ENCODE data around the gene TMX4. TPM values are rescaled to one million over a fixed set of nuclear protein-coding genes. Genes with fewer than 3 reads are reported as not detected.

Gene TMX4
- total RNA-seq, 4 donors from 2014 or later: 23.6 to 32.9 (median 28.1) TPM

DNA sequence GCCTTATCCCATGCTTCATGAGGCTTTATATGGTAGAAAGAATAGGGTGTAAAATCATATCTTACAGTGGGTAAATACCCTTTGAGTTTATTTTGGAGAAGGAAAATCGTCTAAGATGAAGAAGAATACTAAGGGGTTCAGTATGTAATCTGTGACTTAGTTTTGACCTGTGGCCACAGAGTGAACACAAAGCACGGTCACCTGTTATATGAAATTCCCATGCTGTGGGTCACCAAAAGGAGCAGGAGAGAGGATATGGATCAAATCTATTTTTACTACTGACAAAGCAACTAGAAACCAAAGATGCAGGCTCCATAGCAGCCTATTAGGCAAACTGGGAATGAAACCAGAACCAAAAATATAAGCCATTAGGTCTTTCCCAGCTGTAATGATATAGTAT is 75.7 kb downstream of the TMX4 start:
- TF ChIP-seq, protein P1, sequence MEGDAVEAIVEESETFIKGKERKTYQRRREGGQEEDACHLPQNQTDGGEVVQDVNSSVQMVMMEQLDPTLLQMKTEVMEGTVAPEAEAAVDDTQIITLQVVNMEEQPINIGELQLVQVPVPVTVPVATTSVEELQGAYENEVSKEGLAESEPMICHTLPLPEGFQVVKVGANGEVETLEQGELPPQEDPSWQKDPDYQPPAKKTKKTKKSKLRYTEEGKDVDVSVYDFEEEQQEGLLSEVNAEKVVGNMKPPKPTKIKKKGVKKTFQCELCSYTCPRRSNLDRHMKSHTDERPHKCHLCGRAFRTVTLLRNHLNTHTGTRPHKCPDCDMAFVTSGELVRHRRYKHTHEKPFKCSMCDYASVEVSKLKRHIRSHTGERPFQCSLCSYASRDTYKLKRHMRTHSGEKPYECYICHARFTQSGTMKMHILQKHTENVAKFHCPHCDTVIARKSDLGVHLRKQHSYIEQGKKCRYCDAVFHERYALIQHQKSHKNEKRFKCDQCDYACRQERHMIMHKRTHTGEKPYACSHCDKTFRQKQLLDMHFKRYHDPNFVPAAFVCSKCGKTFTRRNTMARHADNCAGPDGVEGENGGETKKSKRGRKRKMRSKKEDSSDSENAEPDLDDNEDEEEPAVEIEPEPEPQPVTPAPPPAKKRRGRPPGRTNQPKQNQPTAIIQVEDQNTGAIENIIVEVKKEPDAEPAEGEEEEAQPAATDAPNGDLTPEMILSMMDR (IDR thresholded peaks at IDR 0.05): no peak
- no peak for TF ChIP-seq POLR2AphosphoS5 (IDR thresholded peaks at IDR 0.05)
- no peak for TF ChIP-seq EP300 (IDR thresholded peaks at IDR 0.05; ENCODE audit: low read depth)
- TF ChIP-seq POLR2A (IDR thresholded peaks at IDR 0.05): no peak
- Histone ChIP-seq H3K4me3 (no peak overlapping the region), H3K27ac (no peak overlapping the region), H3K36me3 (no peaks in the 10 kb centered on the region), H3K4me1 (no peaks in the 10 kb centered on the region), H3K27me3 (no peaks in the 10 kb centered on the region), H3K9me3 (no peaks in the 10 kb centered on the region)
- in situ Hi-C loops (cut with MboI; ENCODE audit: low pct_ligation_motif_present in 1 of 4, low pct_unique_long_range_greater_than_20kb in 1 of 4, low sequenced_read_pairs in 3 of 4) (loop anchor here in 1 of 4 donors (25.0 kb wide), 1 partner anchor 768 kb away; no protein-coding TSS in a partner anchor), intact Hi-C loops (cut with DNase I; ENCODE audit: low total_unique reads) (no loop called here)
- 23 to 30% methylated on average over 2 of the region's 2 CpGs for WGBS, 2 donors (ENCODE audit: low coverage in 1 of 2)
- no peak for DNase-seq

DNA sequence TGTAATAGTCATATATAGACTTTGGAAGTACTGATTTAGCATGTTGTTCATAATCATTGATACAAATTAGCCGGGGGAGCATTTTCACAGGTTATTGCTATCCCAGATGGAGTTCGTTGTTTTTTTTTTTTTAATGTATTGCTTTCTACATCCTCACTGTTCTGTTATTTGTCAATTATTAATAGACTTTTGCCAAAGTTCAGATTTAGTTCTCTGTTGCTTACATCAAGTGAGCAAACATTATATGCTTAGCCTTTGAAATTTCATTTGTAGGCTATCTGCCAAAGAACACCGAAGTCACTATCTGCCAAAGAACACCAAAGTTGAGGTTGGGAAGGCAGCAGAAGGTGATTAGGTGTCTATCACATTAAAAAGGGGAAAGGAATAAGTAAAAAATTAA is 79.2 kb downstream of the TMX4 start, which contains the start of gene HAO1:
Gene HAO1 (minus strand): TSS at position 118 of the 400 bp plus-strand sequence. CDS start 36 bp downstream, at position 82.
- Histone ChIP-seq H3K27me3 (no peaks in the 10 kb centered on the region), H3K27ac (no peak within 1 kb of the TSS), H3K36me3 (no peaks in the 10 kb centered on the region), H3K4me3 (no peak within 1 kb of the TSS), H3K4me1 (peaks cover 0 to 4% (median 2%) of the 10 kb centered on the region in 4 donors), H3K9me3 (no peaks in the 10 kb centered on the region)
- intact Hi-C loops (cut with DNase I; ENCODE audit: low total_unique reads) (no loop called here), in situ Hi-C loops (cut with MboI; ENCODE audit: low pct_ligation_motif_present in 1 of 4, low pct_unique_long_range_greater_than_20kb in 1 of 4, low sequenced_read_pairs in 3 of 4) (loop anchor here in 1 of 4 donors (25.0 kb wide), 1 partner anchor 772 kb away; no protein-coding TSS in a partner anchor)
- TF ChIP-seq EP300 (IDR thresholded peaks at IDR 0.05; ENCODE audit: low read depth): no peak
- no peak for TF ChIP-seq POLR2A (IDR thresholded peaks at IDR 0.05)
- TF ChIP-seq, protein P1 (IDR thresholded peaks at IDR 0.05): no peak
- no peak for TF ChIP-seq POLR2AphosphoS5 (IDR thresholded peaks at IDR 0.05)
- WGBS, 2 donors (ENCODE audit: low coverage in 1 of 2): 60 to 70% methylated on average over 3 of the region's 3 CpGs
- DNase-seq: no peak

DNA sequence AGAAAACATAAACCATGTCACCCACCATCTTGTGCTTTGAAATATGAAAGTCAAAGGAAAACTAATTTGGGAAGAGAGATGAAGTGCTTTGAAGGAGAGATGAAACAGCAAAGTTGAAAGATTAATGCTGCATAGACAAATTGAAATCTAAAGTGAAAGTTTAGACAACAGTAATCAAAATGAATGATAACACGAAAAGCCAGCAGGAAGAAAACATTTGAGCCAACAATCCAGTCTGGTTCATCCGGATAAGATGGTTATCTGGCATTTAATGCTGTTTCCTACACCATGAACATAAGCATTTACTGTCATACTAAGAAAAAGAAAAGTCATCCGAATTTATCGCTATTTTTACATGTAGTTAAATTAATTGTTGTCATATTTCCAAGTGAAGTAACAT is 79.9 kb downstream of the TMX4 start:
- in situ Hi-C loops (cut with MboI; ENCODE audit: low pct_ligation_motif_present in 1 of 4, low pct_unique_long_range_greater_than_20kb in 1 of 4, low sequenced_read_pairs in 3 of 4) (loop anchor here in 1 of 4 donors (25.0 kb wide), 1 partner anchor 773 kb away; no protein-coding TSS in a partner anchor), intact Hi-C loops (cut with DNase I; ENCODE audit: low total_unique reads) (no loop called here)
- Histone ChIP-seq H3K4me1 (peaks cover 0 to 4% (median 2%) of the 10 kb centered on the region in 4 donors), H3K27me3 (no peaks in the 10 kb centered on the region), H3K27ac (no peak overlapping the region), H3K9me3 (no peaks in the 10 kb centered on the region), H3K4me3 (no peak overlapping the region), H3K36me3 (no peaks in the 10 kb centered on the region)
- WGBS, 2 donors (ENCODE audit: low coverage in 1 of 2): 69 to 71% methylated on average over 4 of the region's 4 CpGs
- TF ChIP-seq EP300 (IDR thresholded peaks at IDR 0.05; ENCODE audit: low read depth): no peak
- no peak for TF ChIP-seq POLR2A (IDR thresholded peaks at IDR 0.05)
- TF ChIP-seq POLR2AphosphoS5 (IDR thresholded peaks at IDR 0.05): no peak
- TF ChIP-seq, protein P1 (IDR thresholded peaks at IDR 0.05): no peak
- no peak for DNase-seq

DNA sequence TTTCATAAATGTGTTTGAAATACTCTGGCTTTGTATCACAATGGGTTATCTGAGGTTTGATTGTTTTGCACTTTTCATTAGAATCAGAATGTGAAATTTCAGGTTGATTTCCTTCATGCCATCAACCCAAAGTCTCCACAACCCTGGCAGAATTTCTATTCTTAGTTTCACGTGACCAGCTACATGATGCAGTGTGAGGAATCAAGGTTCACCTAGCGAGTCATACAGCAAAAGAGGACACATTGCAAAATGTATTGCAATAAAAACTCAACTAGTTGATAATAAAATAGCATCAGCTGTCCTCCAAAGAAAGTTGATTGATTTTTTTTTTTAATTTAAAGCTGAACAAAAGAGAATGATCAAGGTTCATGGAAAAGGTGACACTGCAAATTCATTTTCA is 81.5 kb downstream of the TMX4 start:
- Histone ChIP-seq H3K27me3 (no peaks in the 10 kb centered on the region), H3K27ac (no peak overlapping the region), H3K4me1 (peaks cover 0 to 4% (median 2%) of the 10 kb centered on the region in 4 donors), H3K9me3 (no peaks in the 10 kb centered on the region), H3K4me3 (no peak overlapping the region), H3K36me3 (no peaks in the 10 kb centered on the region)
- DNase-seq: no peak
- no peak for TF ChIP-seq EP300 (IDR thresholded peaks at IDR 0.05; ENCODE audit: low read depth)
- TF ChIP-seq, protein P1 (IDR thresholded peaks at IDR 0.05): no peak
- no peak for TF ChIP-seq POLR2AphosphoS5 (IDR thresholded peaks at IDR 0.05)
- TF ChIP-seq POLR2A (IDR thresholded peaks at IDR 0.05): no peak
- in situ Hi-C loops (cut with MboI; ENCODE audit: low pct_ligation_motif_present in 1 of 4, low pct_unique_long_range_greater_than_20kb in 1 of 4, low sequenced_read_pairs in 3 of 4) (loop anchor here in 1 of 4 donors (25.0 kb wide), 1 partner anchor 774 kb away; no protein-coding TSS in a partner anchor), intact Hi-C loops (cut with DNase I; ENCODE audit: low total_unique reads) (no loop called here)
- 50 to 59% methylated on average over 2 of the region's 2 CpGs for WGBS, 2 donors (ENCODE audit: low coverage in 1 of 2)

Measured in transverse colon (tissue), 4 donors.